Endodermal cell (in vitro differentiated cells): ENCODE measurements around the gene DFFB. TPM values are rescaled to one million over a fixed set of nuclear protein-coding genes. Genes with fewer than 3 reads are reported as not detected.

Experiments used
- DNase-seq: peaks from one replicate; pipeline ENCODE4 v3.0.0-alpha.2; 2017
- H3K27ac ChIP-seq: 2 replicates; pipeline ENCODE4 v1.5.1; 2013; ENCODE audit warnings: mild to moderate bottlenecking, low read depth, low read length, moderate library complexity
- H3K27me3 ChIP-seq: 2 replicates; pipeline ENCODE4 v1.6.1; 2013; ENCODE audit warnings: mild to moderate bottlenecking, low read length, moderate library complexity; ENCODE audit not compliant: insufficient read depth, control insufficient read depth, poor library complexity, severe bottlenecking
- H3K36me3 ChIP-seq: 2 replicates; pipeline ENCODE4 v1.7.0; 2013; ENCODE audit warnings: mild to moderate bottlenecking, low read length, moderate library complexity; ENCODE audit not compliant: control insufficient read depth, insufficient read depth
- H3K4me1 ChIP-seq: one replicate; pipeline ENCODE4 v1.7.0; 2013; ENCODE audit warnings: low read length; ENCODE audit not compliant: control insufficient read depth, insufficient read depth
- H3K4me3 ChIP-seq: 2 replicates; pipeline ENCODE4 v1.5.1; 2013; ENCODE audit warnings: mild to moderate bottlenecking, low read length, moderate library complexity
- H3K9ac ChIP-seq: 2 replicates; pipeline ENCODE4 v1.6.1; 2013; ENCODE audit warnings: mild to moderate bottlenecking, low read length, moderate library complexity; ENCODE audit not compliant: poor library complexity, severe bottlenecking; ENCODE audit errors: extremely low read depth
- H3K9me3 ChIP-seq: 2 replicates; pipeline ENCODE4 v1.6.1; 2013; ENCODE audit warnings: mild to moderate bottlenecking, low read length, moderate library complexity; ENCODE audit not compliant: control insufficient read depth
- H3K27ac Mint-ChIP-seq: 2 replicates; pipeline ENCODE4 v1.8.0; 2020; ENCODE audit warnings: mixed read lengths
- H3K27me3 Mint-ChIP-seq: 2 replicates; pipeline ENCODE4 v1.8.0; 2021; ENCODE audit warnings: mild to moderate bottlenecking, mixed read lengths; ENCODE audit not compliant: insufficient read depth
- H3K36me3 Mint-ChIP-seq: 2 replicates; pipeline ENCODE4 v1.8.0; 2020; ENCODE audit warnings: low read depth, mixed read lengths
- H3K4me1 Mint-ChIP-seq: 2 replicates; pipeline ENCODE4 v1.8.0; 2020; ENCODE audit warnings: mixed read lengths
- H3K4me3 Mint-ChIP-seq: 2 replicates; pipeline ENCODE4 v1.8.0; 2020; ENCODE audit warnings: mild to moderate bottlenecking, moderate library complexity, mixed read lengths
- H3K9me3 Mint-ChIP-seq: 2 replicates; pipeline ENCODE4 v1.8.0; 2020; ENCODE audit warnings: mild to moderate bottlenecking, mixed read lengths
- CTCF ChIP-seq: fragments of 200-600 bp; sonication (generic); conservative IDR thresholded peaks from 2 replicates; pipeline ENCODE4 v1.5.0; 2021; ENCODE audit warnings: antibody characterized with exemption, mild to moderate bottlenecking
- WGBS, 2 experiments: methylation state at CpG; one replicate each; pipeline versions ENCODE4 v1.1.5 to v1.1.7; 2013; ENCODE audit warnings: missing lambda C conversion rate in 2 of 2, mixed read lengths in 1 of 2; ENCODE audit not compliant: insufficient coverage in 1 of 2, insufficient read length in 1 of 2; 5-methylcytosine and 5-hydroxymethylcytosine counted together
- total RNA-seq, 2 donors: library from RNA; stranded (reverse); fragmentation: NEBNext Ultra II Directional in 1 of 2; extraction: Animal tissue kit (Norgen Biotek cat#: 25700) in 1 of 2; gene quantifications; 2 replicates in 1 of 2; 3 replicates in 1 of 2; pipeline ENCODE4 v1.2.1, GENCODE V29; 2021

The DFFB gene
- total RNA-seq, 2 donors from 2014 or later, result 7.2 to 7.6 TPM

GRCh38 chr1:3889936-3890335 lies 32.7 kb downstream of the DFFB start:
- Histone ChIP-seq H3K27ac (no peak overlapping the region), H3K36me3 (peaks cover 48% of the 10 kb centered on the region), H3K27me3 (no peaks in the 10 kb centered on the region), H3K9ac (no peak overlapping the region), H3K9me3 (no peaks in the 10 kb centered on the region), H3K4me1 (no peaks in the 10 kb centered on the region), H3K4me3 (no peak overlapping the region)
- Mint-ChIP-seq H3K4me1 (no peaks in the 10 kb centered on the region), H3K27ac (no peak overlapping the region), H3K9me3 (no peaks in the 10 kb centered on the region), H3K36me3 (peaks cover 53% of the 10 kb centered on the region), H3K4me3 (no peak overlapping the region), H3K27me3 (no peaks in the 10 kb centered on the region)
- WGBS, 2 experiments, result 95 to 96% methylated on average over 14 of the region's 14 CpGs
- TF ChIP-seq CTCF, result no peak
- no peak for DNase-seq

GRCh38 chr1:3890389-3891328 lies 33.4 kb downstream of the DFFB start:
- no peaks in the 10 kb centered on the region for H3K9me3 ChIP-seq
- no peaks in the 10 kb centered on the region for H3K4me1 ChIP-seq
- Mint-ChIP-seq H3K27me3 (no peaks in the 10 kb centered on the region), H3K36me3 (peaks cover 58% of the 10 kb centered on the region), H3K4me3 (no peak overlapping the region), H3K27ac (no peak overlapping the region), H3K4me1 (no peaks in the 10 kb centered on the region), H3K9me3 (no peaks in the 10 kb centered on the region)
- TF ChIP-seq CTCF, result no peak
- H3K36me3 ChIP-seq, result peaks cover 53% of the 10 kb centered on the region
- 91 to 93% methylated on average over 21 to 26 of the region's 26 CpGs for WGBS, 2 experiments
- H3K27me3 ChIP-seq, result no peaks in the 10 kb centered on the region
- no peak overlapping the region for H3K4me3 ChIP-seq
- no peak overlapping the region for H3K9ac ChIP-seq
- H3K27ac ChIP-seq, result no peak overlapping the region
- DNase-seq, result no peak

- Histone ChIP-seq H3K4me3 (no peak overlapping the region), H3K27me3 (no peaks in the 10 kb centered on the region), H3K4me1 (no peaks in the 10 kb centered on the region), H3K9ac (no peak overlapping the region), H3K36me3 (peaks cover 56% of the 10 kb centered on the region), H3K27ac (no peak overlapping the region), H3K9me3 (no peaks in the 10 kb centered on the region)
- Mint-ChIP-seq H3K4me3 (no peak overlapping the region), H3K9me3 (no peaks in the 10 kb centered on the region), H3K27me3 (no peaks in the 10 kb centered on the region), H3K4me1 (no peaks in the 10 kb centered on the region), H3K36me3 (peaks cover 60% of the 10 kb centered on the region), H3K27ac (no peak overlapping the region)
- no peak for DNase-seq
- WGBS, 2 experiments, result 96 to 97% methylated on average over 13 to 17 of the region's 17 CpGs
- no peak for TF ChIP-seq CTCF
These were observed 34.1 kb downstream of the DFFB start for GRCh38 chr1:3891329-3891865.
